T47D (cell line): ENCODE measurements around the gene FRAS1.
"Not testable (repeated sequence)": the region's sequence is repeated elsewhere in the genome, so short reads cannot be mapped to it uniquely, and the experiment has no call there.

Experiments
- DNase-seq, 2 experiments: peaks; one replicate each; pipeline versions ENCODE4 v3.0.0 to v3.0.0-alpha.2; 2011 to 2012; ENCODE audit warnings: low read depth in 1 of 2, low spot score in 1 of 2
- JUND ChIP-seq: IDR thresholded peaks from 2 replicates; pipeline ENCODE4 v1.6.1; 2012; ENCODE audit warnings: low read depth
- in situ Hi-C: cut with HindIII; loops from 2 replicates; pipeline ENCODE4 v1.10.0; 2016; ENCODE audit warnings: low sequenced_read_pairs, low pct_unique_long_range_greater_than_20kb

FRAS1 gene

GRCh38 chr4:78439328-78439727 lies 382.2 kb downstream of the FRAS1 start:
- in situ Hi-C loops = no loop called here
- no peak for DNase-seq
- no peak for TF ChIP-seq JUND

GRCh38 chr4:78441756-78442155 lies 384.6 kb downstream of the FRAS1 start:
- TF ChIP-seq JUND = no peak
- in situ Hi-C loops = no loop called here
- DNase-seq = no peak

- no peak for TF ChIP-seq JUND
- no peak for DNase-seq
- in situ Hi-C loops = no loop called here
These were observed 389.5 kb downstream of the FRAS1 start for GRCh38 chr4:78446619-78447018.

- no peak for DNase-seq
- in situ Hi-C loops = no loop called here
- TF ChIP-seq JUND = no peak
These were observed 394.3 kb downstream of the FRAS1 start for GRCh38 chr4:78451407-78451806.

- in situ Hi-C loops = no loop called here
- DNase-seq = no peak
- TF ChIP-seq JUND = no peak
These were observed 396.9 kb downstream of the FRAS1 start for GRCh38 chr4:78454016-78454415.

GRCh38 chr4:78457751-78458150 lies 400.6 kb downstream of the FRAS1 start:
- TF ChIP-seq JUND = no peak
- in situ Hi-C loops = no loop called here

GRCh38 chr4:78459327-78459726 lies 402.2 kb downstream of the FRAS1 start:
- in situ Hi-C loops = no loop called here
- no peak for TF ChIP-seq JUND
- DNase-seq = no peak

More at GRCh38 chr4:78457751-78458150, 400.6 kb downstream of the FRAS1 start:
- no peak for DNase-seq

- no peak for TF ChIP-seq JUND
- no peak for DNase-seq
- in situ Hi-C loops = no loop called here
These were observed 403.2 kb downstream of the FRAS1 start for GRCh38 chr4:78460368-78460767.

GRCh38 chr4:78464265-78464664 lies 407.1 kb downstream of the FRAS1 start:
- no peak for TF ChIP-seq JUND
- in situ Hi-C loops = no loop called here

GRCh38 chr4:78467223-78467622 lies 410.1 kb downstream of the FRAS1 start:
- DNase-seq, in situ Hi-C loops: not testable (repeated sequence)

More at GRCh38 chr4:78464265-78464664, 407.1 kb downstream of the FRAS1 start:
- DNase-seq = no peak

- no peak for DNase-seq
- in situ Hi-C loops = no loop called here
- no peak for TF ChIP-seq JUND
These were observed 411.1 kb downstream of the FRAS1 start for GRCh38 chr4:78468272-78468671.

GRCh38 chr4:78476108-78476704 lies 419.1 kb downstream of the FRAS1 start:
- no peak for TF ChIP-seq JUND
- DNase-seq = no peak
- in situ Hi-C loops = no loop called here

- in situ Hi-C loops = no loop called here
- TF ChIP-seq JUND = no peak
- no peak for DNase-seq
These were observed 420.2 kb downstream of the FRAS1 start for GRCh38 chr4:78477276-78477675.

- TF ChIP-seq JUND = no peak
- no peak for DNase-seq
- in situ Hi-C loops = no loop called here
These were observed 421.4 kb downstream of the FRAS1 start for GRCh38 chr4:78478523-78478922.

GRCh38 chr4:78480286-78480685 lies 423.2 kb downstream of the FRAS1 start:
- TF ChIP-seq JUND = no peak
- no peak for DNase-seq

More at GRCh38 chr4:78480286-78480685, 423.2 kb downstream of the FRAS1 start:
- in situ Hi-C loops = no loop called here
